ENCODE data around the gene RAB4A. TPM values are rescaled to one million over a fixed set of nuclear protein-coding genes. Genes with fewer than 3 reads are reported as not detected.

Gene RAB4A
- total and polyA plus RNA-seq, 9 of the 15 experiments (the other 6 are each of a cell fraction or from before 2014, with no cell fraction given), result 8.3 to 61.0 (median 26.7) TPM

DNA sequence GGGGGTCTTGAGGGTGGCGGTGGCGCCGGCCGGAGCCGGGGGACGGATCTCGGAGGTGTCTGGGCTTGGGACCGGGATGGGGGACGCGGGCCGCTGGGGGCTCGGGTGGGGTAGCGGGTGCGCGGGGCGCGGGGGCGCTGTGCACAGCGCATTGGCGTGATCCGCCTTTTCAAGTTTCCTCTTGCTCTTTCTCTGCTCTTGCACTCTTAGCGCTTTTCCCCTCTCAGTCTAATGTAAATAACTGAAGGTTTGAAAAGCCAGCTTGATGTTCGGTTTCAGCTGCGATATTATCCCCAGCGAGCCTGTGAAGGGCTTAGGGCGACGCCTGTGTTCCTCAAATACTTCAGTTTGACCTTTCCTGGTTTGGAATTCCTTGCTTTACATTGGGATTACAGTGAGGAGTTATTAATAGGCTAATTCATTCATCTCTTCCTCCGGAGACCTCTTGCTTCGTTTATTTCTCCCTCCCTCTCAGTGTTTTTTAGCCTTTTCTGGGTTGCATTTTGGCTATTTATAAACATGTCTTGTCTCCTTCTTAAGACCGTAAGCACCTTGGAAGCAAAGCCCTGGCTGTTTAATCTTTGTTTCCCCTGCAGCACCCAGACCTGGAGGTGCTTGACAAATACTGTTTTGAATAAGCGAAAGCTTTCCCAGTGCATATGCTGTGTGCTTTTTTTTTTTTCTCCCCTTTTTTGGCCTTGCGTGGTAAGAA lies 693 bp downstream of the RAB4A start (continued):
- TF ChIP-seq ZNF609 (CRISPR knock-in tag; IDR thresholded peaks at IDR 0.05; ENCODE audit: borderline replicate concordance), result no peak
- TF ChIP-seq OTX1 (CRISPR knock-in tag; IDR thresholded peaks at IDR 0.05), result no peak
- peak in 1 of 2 experiments; percentile 45; a peak in 2 of 4 replicates for TF ChIP-seq FOXK2 (conservative IDR thresholded peaks at IDR 0.05 in 1 of 2, IDR thresholded peaks at IDR 0.05 in 1 of 2; ENCODE audit: low read depth in 2 of 2)
- TF ChIP-seq TGIF2 (CRISPR knock-in tag; IDR thresholded peaks at IDR 0.05), result no peak
- no peak for TF ChIP-seq GABPA (tag; conservative IDR thresholded peaks at IDR 0.05; ENCODE audit: low read depth)
- TF ChIP-seq RBM22 (IDR thresholded peaks at IDR 0.05; ENCODE audit: low read depth, low read length, poor library complexity, severe bottlenecking), result no peak
- TF ChIP-seq EHMT2 (IDR thresholded peaks at IDR 0.05), result no peak
- TF ChIP-seq ZFP30 (CRISPR knock-in tag; IDR thresholded peaks at IDR 0.05; ENCODE audit: borderline replicate concordance), result no peak
- no peak for TF ChIP-seq NFIX (CRISPR knock-in tag; IDR thresholded peaks at IDR 0.05; ENCODE audit: low read depth)
- TF ChIP-seq FOXP1 (CRISPR knock-in tag; IDR thresholded peaks at IDR 0.05), result peak; percentile 21; the same call in 1 of the 2 replicates
- TF ChIP-seq HINFP (tag; conservative IDR thresholded peaks at IDR 0.05; ENCODE audit: low read depth), result no peak
- TF ChIP-seq ZZZ3 (IDR thresholded peaks at IDR 0.05), result no peak
- no peak for TF ChIP-seq BRCA1 (IDR thresholded peaks at IDR 0.05)
- no peak for TF ChIP-seq BRCA1 (CRISPR knock-in tag; IDR thresholded peaks at IDR 0.05)
- no peak for TF ChIP-seq PTBP1 (IDR thresholded peaks at IDR 0.05; ENCODE audit: low read depth, low read length)
- no peak for TF ChIP-seq ZNF23 (CRISPR knock-in tag; IDR thresholded peaks at IDR 0.05)
- no peak for TF ChIP-seq NR2C2 (CRISPR knock-in tag; IDR thresholded peaks at IDR 0.05)
- TF ChIP-seq NR2C2 (tag; IDR thresholded peaks at IDR 0.05), result peak; percentile 41; the same call in 1 of the 2 replicates
- peak; percentile 34 for TF ChIP-seq EGR1 (conservative IDR thresholded peaks at IDR 0.05)
- no peak for TF ChIP-seq RBM14 (IDR thresholded peaks at IDR 0.05; ENCODE audit: borderline replicate concordance, insufficient read depth, low read depth, low read length)
- TF ChIP-seq MXI1 (IDR thresholded peaks at IDR 0.05; ENCODE audit: low read depth, low read length), result no peak
- TF ChIP-seq FOXK1 (CRISPR knock-in tag; IDR thresholded peaks at IDR 0.05; ENCODE audit: borderline replicate concordance), result no peak
- no peak for TF ChIP-seq NELFE (IDR thresholded peaks at IDR 0.05; ENCODE audit: insufficient read depth, insufficient read length)
- TF ChIP-seq ZNF444 (CRISPR knock-in tag; IDR thresholded peaks at IDR 0.05), result no peak
